Measurements from ENCODE around the gene SFXN4.
"Not testable (repeated sequence)": the region's sequence is repeated elsewhere in the genome, so short reads cannot be mapped to it uniquely, and the experiment has no call there.

The SFXN4 gene

GRCh38 chr10:119189811-119190282, 24.3 kb upstream of the SFXN4 start:
- no peak overlapping the region for H3K27ac ChIP-seq
- TF ChIP-seq ZFX (IDR thresholded peaks at IDR 0.05) (no peak), CTCF (conservative IDR thresholded peaks at IDR 0.05) (no peak)

- H3K27ac ChIP-seq, result no peak overlapping the region
- TF ChIP-seq CTCF (conservative IDR thresholded peaks at IDR 0.05), result no peak
- TF ChIP-seq ZFX (IDR thresholded peaks at IDR 0.05), result no peak
Observed at GRCh38 chr10:119183664-119184412, 18.3 kb upstream of the SFXN4 start.

- not testable (repeated sequence) for H3K27ac ChIP-seq
Observed at GRCh38 chr10:119180850-119181400, 15.4 kb upstream of the SFXN4 start.

- peak within 1 kb of the TSS; percentile 76 for H3K27ac ChIP-seq
- TF ChIP-seq CTCF (conservative IDR thresholded peaks at IDR 0.05) (no peak), ZFX (IDR thresholded peaks at IDR 0.05) (peak; percentile 64; the same call in 1 of the 2 replicates)
Observed at GRCh38 chr10:119178372-119179119, 13.0 kb upstream of the SFXN4 start, which contains the start of gene PRDX3. PRDX3 (minus strand) TSS chr10:119178812; CDS start chr10:119178790, 22 bp downstream.

GRCh38 chr10:119177708-119178371, 12.3 kb upstream of the SFXN4 start:
- H3K27ac ChIP-seq, result peak overlapping the region; percentile 76
- no peak for TF ChIP-seq CTCF (conservative IDR thresholded peaks at IDR 0.05)
- TF ChIP-seq ZFX (IDR thresholded peaks at IDR 0.05), result no peak

- no peak overlapping the region for H3K27ac ChIP-seq
- TF ChIP-seq CTCF (conservative IDR thresholded peaks at IDR 0.05) (no peak), ZFX (IDR thresholded peaks at IDR 0.05) (no peak)
Observed at GRCh38 chr10:119176166-119176565, 10.7 kb upstream of the SFXN4 start.

- no peak overlapping the region for H3K27ac ChIP-seq
- TF ChIP-seq ZFX (IDR thresholded peaks at IDR 0.05), result no peak
- TF ChIP-seq CTCF (conservative IDR thresholded peaks at IDR 0.05), result no peak
Observed at GRCh38 chr10:119174109-119174508, 8.6 kb upstream of the SFXN4 start.

All from C4-2B (cell line).